Activated CD8-positive, alpha-beta memory T cell treated with anti-CD3 and anti-CD28 coated beads, Interleukin-2, amount 50 U/mL, for 1 hour (primary cell): ENCODE measurements around the gene MPHOSPH8.
"Not testable (repeated sequence)": the region's sequence is repeated elsewhere in the genome, so short reads cannot be mapped to it uniquely, and the experiment has no call there.

Source experiments
- DNase-seq: peaks from one replicate; pipeline ENCODE4 v3.0.0-alpha.2; 2020; ENCODE audit errors: extremely low read depth

MPHOSPH8 gene

GRCh38 chr13:19624265-19624664, 9.2 kb upstream of the MPHOSPH8 start:
- no peak for DNase-seq

- no peak for DNase-seq
These were observed 462 bp upstream of the MPHOSPH8 start for GRCh38 chr13:19632915-19633478.

GRCh38 chr13:19634256-19634740, 839 bp downstream of the MPHOSPH8 start:
- DNase-seq, result no peak

- not testable (repeated sequence) for DNase-seq
These were observed 2.5 kb downstream of the MPHOSPH8 start for GRCh38 chr13:19635926-19636325.

- no peak for DNase-seq
These were observed 10.2 kb downstream of the MPHOSPH8 start for GRCh38 chr13:19643652-19644051.

GRCh38 chr13:19645000-19645399, 11.5 kb downstream of the MPHOSPH8 start:
- no peak for DNase-seq

- DNase-seq, result no peak
These were observed 12.6 kb downstream of the MPHOSPH8 start for GRCh38 chr13:19646063-19646462.

GRCh38 chr13:19650742-19651141, 17.3 kb downstream of the MPHOSPH8 start:
- DNase-seq, result no peak

- DNase-seq, result no peak
These were observed 24.6 kb downstream of the MPHOSPH8 start for GRCh38 chr13:19657872-19658591.

GRCh38 chr13:19658831-19659230, 25.4 kb downstream of the MPHOSPH8 start:
- no peak for DNase-seq

- DNase-seq, result no peak
These were observed 27.7 kb downstream of the MPHOSPH8 start for GRCh38 chr13:19661126-19661525.

- no peak for DNase-seq
These were observed 28.1 kb downstream of the MPHOSPH8 start for GRCh38 chr13:19661561-19661960.

- no peak for DNase-seq
These were observed 30.0 kb downstream of the MPHOSPH8 start for GRCh38 chr13:19663416-19663979.

GRCh38 chr13:19664481-19665230, 31.2 kb downstream of the MPHOSPH8 start:
- DNase-seq, result no peak

- no peak for DNase-seq
These were observed 32.0 kb downstream of the MPHOSPH8 start for GRCh38 chr13:19665427-19665859.

GRCh38 chr13:19668778-19669177, 35.3 kb downstream of the MPHOSPH8 start:
- DNase-seq, result no peak

- no peak for DNase-seq
These were observed 36.7 kb downstream of the MPHOSPH8 start for GRCh38 chr13:19670147-19670546.

- DNase-seq, result no peak
These were observed 39.5 kb downstream of the MPHOSPH8 start for GRCh38 chr13:19672990-19673389.

GRCh38 chr13:19673473-19674430, 40.3 kb downstream of the MPHOSPH8 start:
- no peak for DNase-seq

GRCh38 chr13:19674898-19675297, 41.4 kb downstream of the MPHOSPH8 start:
- DNase-seq, result no peak

GRCh38 chr13:19676168-19676567, 42.7 kb downstream of the MPHOSPH8 start:
- no peak for DNase-seq
